ENCODE measurements around the gene IFITM2.

GRCh38 chr11:305844-306211 lies 1.8 kb upstream of the IFITM2 start:
- no peak for TF ChIP-seq CTCF (IDR thresholded peaks at IDR 0.05)
- no peak for TF ChIP-seq POLR2A (IDR thresholded peaks at IDR 0.05)

Data from gastroesophageal sphincter (tissue), 3 donors.